ENCODE results near the gene ACAD8.

GRCh38 chr11:134275188-134275533 is 21.8 kb downstream of the ACAD8 start:
- TF ChIP-seq POLR2A (IDR thresholded peaks at IDR 0.05) = no peak
- TF ChIP-seq CTCF (IDR thresholded peaks at IDR 0.05 in 4 of 5, conservative IDR thresholded peaks at IDR 0.05 in 1 of 5) = no peak

Data from gastrocnemius medialis (tissue), 4 donors.